Activated T-cell treated with anti-CD3 and anti-CD28 coated beads, Interleukin-2, amount 50 U/mL, for 4 hours (primary cell): ENCODE measurements around the gene VCX3B. TPM values are rescaled to one million over a fixed set of nuclear protein-coding genes. Genes with fewer than 3 reads are reported as not detected.
"Not testable (repeated sequence)": the region's sequence is repeated elsewhere in the genome, so short reads cannot be mapped to it uniquely, and the experiment has no call there.

Source experiments
- ATAC-seq, 2 donors: fragments of 200-7000 bp; cut with Tn5 transposase; one replicate each; pipeline ENCODE4 v1.10.0; 2021
- DNase-seq: peaks from one replicate; pipeline ENCODE4 v3.0.0-alpha.2; 2020
- H3K27me3 Mint-ChIP-seq: one replicate; pipeline ENCODE4 v1.8.0; 2021; ENCODE audit warnings: low read depth, mixed read lengths
- H3K36me3 Mint-ChIP-seq: one replicate; pipeline ENCODE4 v1.8.0; 2022; ENCODE audit warnings: mixed read lengths; ENCODE audit not compliant: insufficient read depth
- H3K4me1 Mint-ChIP-seq: one replicate; pipeline ENCODE4 v1.8.0; 2021; ENCODE audit warnings: low read depth, mixed read lengths
- H3K4me3 Mint-ChIP-seq: one replicate; pipeline ENCODE4 v1.8.0; 2021; ENCODE audit warnings: mild to moderate bottlenecking, moderate library complexity, mixed read lengths
- H3K9me3 Mint-ChIP-seq: one replicate; pipeline ENCODE4 v1.8.0; 2021; ENCODE audit warnings: mixed read lengths
- total RNA-seq, 3 donors: library from RNA; stranded (reverse); gene quantifications; one replicate each; pipeline ENCODE4 v1.2.1, GENCODE V29; 2021

VCX3B gene
- total RNA-seq, 3 donors from 2014 or later = not detected

GRCh38 chrX:8502101-8502500, 37.5 kb downstream of the VCX3B start:
- H3K4me1 Mint-ChIP-seq, ATAC-seq, DNase-seq, H3K36me3 Mint-ChIP-seq, H3K9me3 Mint-ChIP-seq, H3K27me3 Mint-ChIP-seq, H3K4me3 Mint-ChIP-seq: not testable (repeated sequence)

GRCh38 chrX:8504451-8504850, 39.8 kb downstream of the VCX3B start:
- H3K36me3 Mint-ChIP-seq = no peaks in the 10 kb centered on the region
- H3K4me1 Mint-ChIP-seq = no peaks in the 10 kb centered on the region
- no peaks in the 10 kb centered on the region for H3K27me3 Mint-ChIP-seq
- H3K4me3 Mint-ChIP-seq = no peak overlapping the region
- ATAC-seq (no peak), DNase-seq (no peak)
- H3K9me3 Mint-ChIP-seq = no peaks in the 10 kb centered on the region
